OCI-LY7 (cell line): Measurements from ENCODE around the gene CLEC2B. TPM values are rescaled to one million over a fixed set of nuclear protein-coding genes. Genes with fewer than 3 reads are reported as not detected.
A peak's percentile ranks its signal among the peaks of the same experiment; 100 is the strongest.

ENCODE experiments used
- BruUV-seq: library from RNA; stranded (reverse); fragments of 400-500 nt; replicated peaks from 2 replicates; lab custom pipeline; 2021; lab: Mats Ljungman, UMichigan
- CTCF ChIA-PET: fragments of 300-600 bp; sonication (Branson Sonifier 250); formaldehyde crosslinking; loops from one replicate; lab custom pipeline; 2022; ENCODE audit warnings: antibody characterized with exemption; ENCODE audit not compliant: unreplicated experiment; lab: Charles Lee
- POLR2A ChIA-PET: fragments of 300-600 bp; sonication (Branson Sonifier 250); formaldehyde crosslinking; loops from one replicate; lab custom pipeline; 2022; ENCODE audit warnings: antibody characterized with exemption; lab: Charles Lee
- DNase-seq: peaks from one replicate; pipeline ENCODE4 v3.0.0-alpha.2; 2015; ENCODE audit warnings: low spot score
- H2AFZ ChIP-seq: fragments of 200-600 bp; sonication (generic), shearing (Covaris generic); 2 replicates; pipeline ENCODE4 v1.6.1; 2014; ENCODE audit warnings: mild to moderate bottlenecking, antibody characterized with exemption, low read length, moderate library complexity
- H3K27ac ChIP-seq: fragments of 200-600 bp; sonication (generic); 2 replicates; pipeline ENCODE4 v1.5.1; 2014; ENCODE audit warnings: mixed run types, low read depth, mild to moderate bottlenecking, moderate library complexity, low read length, inconsistent platforms; ENCODE audit not compliant: poor library complexity, severe bottlenecking
- H3K36me3 ChIP-seq: fragments of 200-600 bp; sonication (generic); 2 replicates; pipeline ENCODE4 v1.6.1; 2014; ENCODE audit warnings: mild to moderate bottlenecking, antibody characterized with exemption, low read length, moderate library complexity, mixed read lengths; ENCODE audit not compliant: insufficient read depth
- H3K4me1 ChIP-seq: fragments of 200-600 bp; sonication (generic); 2 replicates; pipeline ENCODE4 v1.5.1; 2014; ENCODE audit warnings: mild to moderate bottlenecking, low read length; ENCODE audit not compliant: insufficient read depth, poor library complexity, severe bottlenecking
- H3K4me2 ChIP-seq: fragments of 200-600 bp; sonication (generic); 2 replicates; pipeline ENCODE4 v1.6.1; 2014; ENCODE audit warnings: mild to moderate bottlenecking, low read length
- H3K4me3 ChIP-seq: fragments of 200-600 bp; sonication (generic); 2 replicates; pipeline ENCODE4 v1.5.1; 2014; ENCODE audit warnings: mild to moderate bottlenecking, low read depth, low read length; ENCODE audit not compliant: poor library complexity, severe bottlenecking
- H3K79me2 ChIP-seq: fragments of 200-600 bp; sonication (generic); 2 replicates; pipeline ENCODE4 v1.6.1; 2016; ENCODE audit warnings: low read depth, mild to moderate bottlenecking, low read length, moderate library complexity, mixed read lengths; ENCODE audit not compliant: insufficient read depth
- H3K9me2 ChIP-seq: fragments of 200-600 bp; sonication (generic); 2 replicates; pipeline ENCODE4 v1.6.1; 2016; ENCODE audit warnings: mild to moderate bottlenecking, low read length, mixed read lengths; ENCODE audit not compliant: insufficient read depth
- H3K9me3 ChIP-seq: fragments of 200-600 bp; sonication (generic); 2 replicates; pipeline ENCODE4 v1.6.1; 2014; ENCODE audit warnings: mild to moderate bottlenecking, mixed run types, low read length, mixed read lengths
- H4K20me1 ChIP-seq: fragments of 200-600 bp; sonication (generic); 2 replicates; pipeline ENCODE4 v1.6.1; 2014; ENCODE audit warnings: mild to moderate bottlenecking, antibody characterized with exemption, low read length, moderate library complexity, mixed read lengths; ENCODE audit not compliant: insufficient read depth
- CTCF ChIP-seq: fragments of 200-600 bp; sonication (generic); conservative IDR thresholded peaks from 2 replicates; pipeline ENCODE4 v1.5.1; 2014; ENCODE audit warnings: mild to moderate bottlenecking, antibody characterized with exemption, low read length, moderate library complexity, mixed read lengths
- EZH2phosphoT487 ChIP-seq: fragments of 200-600 bp; sonication (generic); IDR thresholded peaks from 2 replicates; pipeline ENCODE4 v1.6.1; 2018; ENCODE audit warnings: low read depth, borderline replicate concordance, mild to moderate bottlenecking, mixed run types, antibody characterized with exemption, low read length, moderate library complexity, mixed read lengths
- intact Hi-C: fragments of 100-400 bp; cut with micrococcal nuclease; formaldehyde crosslinking; loops from one replicate; pipeline ENCODE4 v1.10.0; 2022; ENCODE audit not compliant: unreplicated experiment
- total RNA-seq, 2 experiments: library from RNA; depleted of rRNA in 1 of 2; stranded (reverse); fragments of >200 nt in 1 of 2; shearing (Covaris generic) in 1 of 2; gene quantifications; 2 replicates each; pipeline ENCODE4 v1.2.3, GENCODE V29; 2014 to 2022

CLEC2B gene
- total RNA-seq, 2 experiments from 2014 or later = 2.2 to 2.3 TPM

- ChIA-PET POLR2A (interaction anchor here (0.5 to 1.5 kb wide), 11 partner anchors 11 to 1273 kb away, joined by 3 to 7 read pairs (median 3); no protein-coding TSS in a partner anchor), CTCF (interaction anchor here (0.5 kb wide), 1 partner anchor 236 kb away, joined by 3 read pairs; no protein-coding TSS in a partner anchor)
- intact Hi-C loops = loop anchor here (5.0 kb wide), 1 partner anchor 115 kb away; no protein-coding TSS in a partner anchor
- Histone ChIP-seq H4K20me1 (no peaks in the 10 kb centered on the region), H3K36me3 (no peaks in the 10 kb centered on the region; the same call in 1 of the 2 replicates), H3K4me1 (peaks cover 38% of the 10 kb centered on the region), H3K79me2 (peaks cover 26% of the 10 kb centered on the region; the same call in 1 of the 2 replicates), H3K27ac (peak overlapping the region; percentile 33), H3K9me3 (peaks cover 12% of the 10 kb centered on the region; the same call in 1 of the 2 replicates), H3K4me3 (peak overlapping the region; percentile 60), H3K4me2 (peak overlapping the region; percentile 75), H3K9me2 (no peaks in the 10 kb centered on the region), H2AFZ (peak overlapping the region; percentile 72)
- peak; percentile 30 for DNase-seq
- TF ChIP-seq EZH2phosphoT487 (no peak), CTCF (no peak)
- no TSS peak for BruUV-seq
These were observed 2.3 kb downstream of the CLEC2B start for GRCh38 chr12:9866860-9867269.

GRCh38 chr12:9864913-9865675, 4.1 kb downstream of the CLEC2B start:
- H4K20me1 ChIP-seq = no peaks in the 10 kb centered on the region
- peak overlapping the region; percentile 72; the same call in 1 of the 2 replicates for H2AFZ ChIP-seq
- ChIA-PET CTCF (no interaction called here), POLR2A (interaction anchor here (0.7 kb wide), 1 partner anchor 217 kb away, joined by 7 read pairs; no protein-coding TSS in a partner anchor)
- no peak for DNase-seq
- intact Hi-C loops = loop anchor here (5.0 kb wide), 1 partner anchor 113 kb away; no protein-coding TSS in a partner anchor
- H3K4me3 ChIP-seq = peak overlapping the region; percentile 11
- H3K79me2 ChIP-seq = peaks cover 26% of the 10 kb centered on the region; the same call in 1 of the 2 replicates
- H3K4me1 ChIP-seq = peaks cover 34% of the 10 kb centered on the region
- peak overlapping the region; percentile 75 for H3K4me2 ChIP-seq
- no TSS peak for BruUV-seq
- H3K9me2 ChIP-seq = no peaks in the 10 kb centered on the region
- H3K36me3 ChIP-seq = no peaks in the 10 kb centered on the region; the same call in 1 of the 2 replicates
- H3K27ac ChIP-seq = no peak overlapping the region
- no peak for TF ChIP-seq CTCF
- peaks cover 12% of the 10 kb centered on the region; the same call in 1 of the 2 replicates for H3K9me3 ChIP-seq
